K562 (cell line): Measurements from ENCODE around the gene RAI14. TPM values are rescaled to one million over a fixed set of nuclear protein-coding genes. Genes with fewer than 3 reads are reported as not detected.

Experiments
- ATAC-seq: fragments of 200-7000 bp; cut with Tn5 transposase; 3 replicates; pipeline ENCODE4 v1.9.1; 2020; ENCODE audit warnings: moderate library complexity
- BruUV-seq: library from RNA; stranded (reverse); fragments of 400-500 nt; replicated peaks from 2 replicates; lab custom pipeline; 2021; lab: Mats Ljungman, UMichigan
- CTCF ChIA-PET: fragments of 300-600 bp; formaldehyde crosslinking; extraction: SDS; loops from one replicate; lab custom pipeline; 2021; ENCODE audit warnings: low intra/inter-chr PET ratio; lab: Yijun Ruan, JAX
- POLR2A ChIA-PET: fragments of 300-600, 350-650 bp; sonication (Branson Sonifier 250); formaldehyde crosslinking; extraction: SDS; loops from one replicate; lab custom pipeline; 2021; ENCODE audit warnings: antibody characterized with exemption, inconsistent platforms; lab: Yijun Ruan, JAX
- DNase-seq, 4 experiments: peaks; one replicate each; pipeline versions ENCODE4 v3.0.0 to v3.0.0-alpha.2; 2011 to 2018; ENCODE audit warnings: low spot score in 3 of 4, mixed read lengths in 3 of 4; ENCODE audit errors: extremely low read depth in 1 of 4
- FAIRE-seq: peaks from 2 replicates; lab custom pipeline; 2011; peaks lifted over from hg19 to GRCh38; lab: Jason Lieb, UNC
- H2AFZ ChIP-seq: 2 replicates; pipeline ENCODE4 v1.6.0; 2011; ENCODE audit warnings: low read depth, low read length, control low read depth, inconsistent platforms
- H3K27ac ChIP-seq: fragments of 200-600 bp; 3 replicates; pipeline ENCODE4 v1.8.0; 2011; ENCODE audit warnings: low read depth, mild to moderate bottlenecking, control low read depth, inconsistent platforms, low read length, moderate library complexity, mixed read lengths; ENCODE audit errors: extremely low read depth
- H3K27me3 ChIP-seq, 2 experiments: fragments of 300-600 bp in 1 of 2; 2 replicates in 1 of 2; 3 replicates in 1 of 2; pipeline versions ENCODE4 v1.6.0 to v1.8.0; 2011; ENCODE audit warnings: inconsistent platforms in 2 of 2, low read length in 2 of 2, mild to moderate bottlenecking in 1 of 2, mixed read lengths in 1 of 2, moderate library complexity in 1 of 2; ENCODE audit not compliant: control insufficient read depth in 2 of 2, insufficient read depth in 2 of 2
- H3K36me3 ChIP-seq: fragments of 300-600 bp; 3 replicates; pipeline ENCODE4 v1.8.0; 2011; ENCODE audit warnings: mild to moderate bottlenecking, low read length, inconsistent platforms; ENCODE audit not compliant: control insufficient read depth, insufficient read depth
- H3K4me1 ChIP-seq, 2 experiments: fragments of 200-600 bp in 1 of 2; replicated peaks in 1 of 2; 2 replicates in 1 of 2; 3 replicates in 1 of 2; pipeline versions ENCODE4 v1.5.1 to v1.8.0; 2011; ENCODE audit warnings: inconsistent platforms in 2 of 2, low read length in 2 of 2, mild to moderate bottlenecking in 1 of 2, mixed read lengths in 1 of 2, moderate library complexity in 1 of 2; ENCODE audit not compliant: control insufficient read depth in 2 of 2, insufficient read depth in 2 of 2
- H3K4me2 ChIP-seq: 2 replicates; pipeline ENCODE4 v1.6.1; 2011; ENCODE audit warnings: low read length, control low read depth, inconsistent platforms, mixed read lengths; ENCODE audit not compliant: insufficient read depth
- H3K4me3 ChIP-seq: fragments of 200-600 bp; sonication (generic), shearing (Covaris generic); 2 replicates; pipeline ENCODE4 v1.5.1; 2016; ENCODE audit warnings: control low read depth, inconsistent platforms
- H3K79me2 ChIP-seq: fragments of 200-600 bp; 3 replicates; pipeline ENCODE4 v1.8.0; 2011; ENCODE audit warnings: low read length, inconsistent platforms; ENCODE audit not compliant: control insufficient read depth, insufficient read depth
- H3K9ac ChIP-seq, 2 experiments: 2 replicates each; pipeline versions ENCODE4 v1.6.0 to v1.6.1; 2011; ENCODE audit warnings: low read depth in 2 of 2, low read length in 2 of 2, control low read depth in 1 of 2, inconsistent platforms in 1 of 2, mild to moderate bottlenecking in 1 of 2, mixed read lengths in 1 of 2; ENCODE audit not compliant: insufficient read depth in 1 of 2
- H3K9me1 ChIP-seq: one replicate; pipeline ENCODE4 v1.6.0; 2011; ENCODE audit warnings: inconsistent platforms, mild to moderate bottlenecking, low read length, moderate library complexity; ENCODE audit not compliant: control insufficient read depth, insufficient read depth
- H3K9me3 ChIP-seq: replicated peaks from 2 replicates; pipeline ENCODE4 v1.5.1; 2011; ENCODE audit warnings: low read depth, low read length, inconsistent platforms; ENCODE audit not compliant: control insufficient read depth, insufficient read depth
- H4K20me1 ChIP-seq: replicated peaks from 2 replicates; pipeline ENCODE4 v1.6.1; 2011; ENCODE audit warnings: low read length, inconsistent platforms, mixed read lengths; ENCODE audit not compliant: control insufficient read depth, insufficient read depth
- C11orf30 ChIP-seq: fragments of 450-650 bp; IDR thresholded peaks from 2 replicates; pipeline ENCODE4 v1.6.1; 2016; ENCODE audit warnings: low read depth, mild to moderate bottlenecking
- CBX5 ChIP-seq: IDR thresholded peaks from 2 replicates; pipeline ENCODE4 v1.6.1; 2014; ENCODE audit warnings: low read depth, borderline replicate concordance
- EGR1 ChIP-seq: fragments of 450-650 bp; conservative IDR thresholded peaks from 2 replicates; pipeline ENCODE4 v1.6.1; 2017; ENCODE audit warnings: mild to moderate bottlenecking
- JUNB ChIP-seq: fragments of 450-650 bp; formaldehyde crosslinking; conservative IDR thresholded peaks from 2 replicates; pipeline ENCODE4 v1.4.0; 2020; ENCODE audit warnings: mild to moderate bottlenecking
- KDM1A ChIP-seq, 2 experiments: fragments of 450-650 bp; IDR thresholded peaks; 2 replicates each; pipeline ENCODE4 v1.6.1; 2016; ENCODE audit warnings: mild to moderate bottlenecking in 2 of 2
- MAFF ChIP-seq: IDR thresholded peaks from 2 replicates; pipeline ENCODE4 v1.6.1; 2012; ENCODE audit warnings: low read length, improper control_type of control experiment
- MAFG ChIP-seq: fragments of 450-650 bp; conservative IDR thresholded peaks from 2 replicates; pipeline ENCODE4 v1.6.1; 2016; ENCODE audit warnings: missing genetic modification characterization, missing compliant biosample characterization
- MAFK ChIP-seq: IDR thresholded peaks from 2 replicates; pipeline ENCODE4 v1.6.1; 2011; ENCODE audit warnings: low read length, improper control_type of control experiment
- NFE2 ChIP-seq: IDR thresholded peaks from 2 replicates; pipeline ENCODE4 v1.6.1; 2014; ENCODE audit warnings: antibody characterized with exemption, low read depth
- TRIM24 ChIP-seq, 2 experiments: fragments of 450-650 bp; IDR thresholded peaks; 2 replicates each; pipeline ENCODE4 v1.6.1; 2016
- TRIM28 ChIP-seq: fragments of 450-650 bp; IDR thresholded peaks from 2 replicates; pipeline ENCODE4 v1.6.1; 2017
- ZKSCAN3 ChIP-seq: fragments of 250-450 bp; sonication (Bioruptor Pico); IDR thresholded peaks from 2 replicates; pipeline ENCODE4 v1.4.0; 2020
- ZNF316 ChIP-seq: fragments of 450-650 bp; IDR thresholded peaks from 2 replicates; pipeline ENCODE4 v1.6.1; 2016
- WGBS: fragments of 100-300 bp; shearing (Covaris generic); methylation state at CpG from one replicate; pipeline ENCODE4 v1.1.6; 2016; ENCODE audit warnings: low coverage, mixed read lengths; ENCODE audit not compliant: insufficient coverage; ENCODE audit errors: missing lambda C conversion rate; 5-methylcytosine and 5-hydroxymethylcytosine counted together
- in situ Hi-C: fragments of 300-500 bp; cut with MboI; formaldehyde crosslinking; loops from 4 replicates; pipeline ENCODE4 v1.15.0; 2018; ENCODE audit warnings: inconsistent platforms, mixed read lengths
- intact Hi-C: fragments of 100-400 bp; cut with micrococcal nuclease; formaldehyde crosslinking; loops from 2 replicates; pipeline ENCODE4 v1.14.2; 2022
- polyA plus RNA-seq, 8 experiments: library from polyadenylated mRNA; depleted of rRNA in 4 of 8; stranded (reverse) in 5 of 8; unstranded in 3 of 8; fragments of >200 nt; fragmentation: Nextera tagmentation in 2 of 8; fragmentation: Illumina TruSeq in 1 of 8; extraction: Ambion mirVana in 2 of 8; extraction: Trizol in 1 of 8; gene quantifications; 2 replicates each; pipeline versions ENCODE4 v1.2.1 to v1.2.3, GENCODE V29; 2011 to 2014; ENCODE audit warnings: inconsistent platforms in 1 of 8, missing spikeins in 1 of 8
- total RNA-seq, 7 experiments: library from RNA; depleted of rRNA in 6 of 7; stranded (reverse); fragments of >200 nt in 6 of 7; fragmentation: Illumina TruSeq in 2 of 7; extraction: Trizol in 2 of 7; gene quantifications; 2 replicates each; pipeline versions ENCODE4 v1.2.1 to v1.2.3, GENCODE V29; 2011 to 2021; ENCODE audit warnings: low replicate concordance in 1 of 7
- TF ChIP-seq, protein P1 (sequence below): fragments of 450-650 bp; IDR thresholded peaks from 2 replicates; pipeline ENCODE4 v1.6.1; 2018; ENCODE audit warnings: mild to moderate bottlenecking, low read depth; ENCODE audit not compliant: partially characterized antibody

RAI14 gene
- total and polyA plus RNA-seq, 9 of the 15 experiments (the other 6 are each of a cell fraction or from before 2014, with no cell fraction given) = 11.3 to 82.5 (median 34.8) TPM

DNA sequence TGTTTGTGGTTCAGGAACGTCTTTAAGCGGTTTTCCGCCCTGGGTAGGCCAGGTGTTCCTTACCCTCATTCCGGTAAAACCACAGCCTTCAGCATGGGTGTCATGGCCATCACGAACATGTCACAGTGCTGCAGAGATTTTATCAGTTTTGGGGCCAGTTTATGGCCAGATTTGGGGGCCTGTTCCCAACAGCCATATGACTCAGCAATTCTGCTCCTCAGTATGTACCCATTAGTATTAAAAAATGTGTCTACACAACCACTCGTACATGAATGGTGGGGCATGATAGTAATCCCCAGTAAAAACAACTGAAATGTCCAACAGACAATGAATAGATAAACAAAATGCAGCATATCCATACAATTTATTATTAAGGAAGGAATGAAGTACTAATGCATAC, 130.9 kb downstream of the RAI14 start:
- Histone ChIP-seq H3K9me3 (peaks cover 8% of the 10 kb centered on the region), H3K9me1 (no peaks in the 10 kb centered on the region), H3K79me2 (no peaks in the 10 kb centered on the region), H3K4me2 (no peak overlapping the region), H3K27ac (no peak overlapping the region), H3K4me1 (no peaks in the 10 kb centered on the region; a peak in 2 of 5 replicates), H3K27me3 (no peaks in the 10 kb centered on the region), H3K36me3 (no peaks in the 10 kb centered on the region), H3K4me3 (no peak overlapping the region), H4K20me1 (no peaks in the 10 kb centered on the region), H3K9ac (no peak overlapping the region), H2AFZ (no peak overlapping the region)
- in situ Hi-C loops (no loop called here), intact Hi-C loops (no loop called here)
- FAIRE-seq (no peak), ATAC-seq (no peak), DNase-seq (peak in 1 of 4 experiments; percentile 12)
- BruUV-seq = no TSS peak
- 64% methylated on average over 6 of the region's 6 CpGs for WGBS
- CTCF ChIA-PET = no interaction called here
- TF ChIP-seq C11orf30 (peak; percentile 69), KDM1A (IDR thresholded peaks at IDR 0.05) (peak; percentile 33 to 52; a peak in 1 of 4 replicates), TRIM28 (0 out of 2 replicates have a peak, but pooled peaks have one; percentile 42), CBX5 (no peak), MAFG (peak; percentile 81), MAFK (peak; percentile 55; the same call in 1 of the 2 replicates), MAFF (peak; percentile 70; the same call in 1 of the 2 replicates), EGR1 (no peak), TRIM24 (IDR thresholded peaks at IDR 0.05) (peak in 1 of 2 experiments; percentile 59; a peak in 2 of 4 replicates), ZKSCAN3 (CRISPR knock-in tag) (no peak), JUNB (CRISPR knock-in tag) (no peak), NFE2 (peak; percentile 68), ZNF316 (peak; percentile 77)
- TF ChIP-seq, protein P1, sequence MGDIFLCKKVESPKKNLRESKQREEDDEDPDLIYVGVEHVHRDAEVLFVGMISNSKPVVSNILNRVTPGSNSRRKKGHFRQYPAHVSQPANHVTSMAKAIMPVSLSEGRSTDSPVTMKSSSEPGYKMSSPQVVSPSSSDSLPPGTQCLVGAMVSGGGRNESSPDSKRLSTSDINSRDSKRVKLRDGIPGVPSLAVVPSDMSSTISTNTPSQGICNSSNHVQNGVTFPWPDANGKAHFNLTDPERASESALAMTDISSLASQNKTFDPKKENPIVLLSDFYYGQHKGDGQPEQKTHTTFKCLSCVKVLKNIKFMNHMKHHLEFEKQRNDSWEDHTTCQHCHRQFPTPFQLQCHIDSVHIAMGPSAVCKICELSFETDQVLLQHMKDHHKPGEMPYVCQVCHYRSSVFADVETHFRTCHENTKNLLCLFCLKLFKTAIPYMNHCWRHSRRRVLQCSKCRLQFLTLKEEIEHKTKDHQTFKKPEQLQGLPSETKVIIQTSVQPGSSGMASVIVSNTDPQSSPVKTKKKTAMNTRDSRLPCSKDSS = peak; percentile 17
- POLR2A ChIA-PET = no interaction called here
